Epithelial cell of esophagus (primary cell): ENCODE data around the gene AGL.
"Not testable (repeated sequence)": the region's sequence is repeated elsewhere in the genome, so short reads cannot be mapped to it uniquely, and the experiment has no call there.

Experiments
- DNase-seq: peaks from one replicate; pipeline ENCODE4 v3.0.0; 2010; ENCODE audit warnings: low read depth
- H3K4me3 ChIP-seq: 2 replicates; pipeline ENCODE4 v1.5.1; 2011; ENCODE audit warnings: mild to moderate bottlenecking, low read length, control low read depth
- CTCF ChIP-seq: IDR thresholded peaks from 2 replicates; pipeline ENCODE4 v1.5.1; 2011; ENCODE audit warnings: low read depth, mild to moderate bottlenecking, low read length, control low read depth, inconsistent platforms; ENCODE audit not compliant: insufficient read depth; ENCODE audit errors: missing control alignments

The AGL gene

GRCh38 chr1:99955375-99955774 lies 105.2 kb downstream of the AGL start:
- no peak overlapping the region for H3K4me3 ChIP-seq
- TF ChIP-seq CTCF = no peak
- DNase-seq = no peak

DNA sequence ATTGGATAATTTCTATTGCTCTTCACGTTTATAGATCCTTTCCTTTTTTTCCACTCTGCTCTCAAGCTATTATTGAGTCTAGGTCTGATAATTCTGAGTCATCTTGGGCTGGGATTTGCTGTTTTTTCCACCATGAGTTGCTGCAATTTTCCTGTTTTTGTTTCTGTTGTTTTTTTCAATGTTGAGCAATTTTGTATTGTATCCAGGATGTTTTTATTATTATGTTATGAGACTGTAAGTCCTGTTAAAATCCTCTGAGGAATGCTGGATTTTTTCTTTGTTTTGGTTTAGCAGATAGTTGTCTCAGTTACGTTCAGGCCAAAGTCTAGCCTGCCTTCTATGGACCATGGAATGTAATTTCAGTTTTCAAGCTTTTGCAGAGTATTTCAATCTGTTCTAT lies 106.6 kb downstream of the AGL start:
- no peak for TF ChIP-seq CTCF
- no peak overlapping the region for H3K4me3 ChIP-seq
- peak; percentile 35 for DNase-seq

- TF ChIP-seq CTCF = no peak
- no peak for DNase-seq
- H3K4me3 ChIP-seq = no peak overlapping the region
Measured at GRCh38 chr1:99957818-99958217, 107.7 kb downstream of the AGL start.

- not testable (repeated sequence) for H3K4me3 ChIP-seq, DNase-seq
Measured at GRCh38 chr1:99959189-99959705, 109.1 kb downstream of the AGL start.

DNA sequence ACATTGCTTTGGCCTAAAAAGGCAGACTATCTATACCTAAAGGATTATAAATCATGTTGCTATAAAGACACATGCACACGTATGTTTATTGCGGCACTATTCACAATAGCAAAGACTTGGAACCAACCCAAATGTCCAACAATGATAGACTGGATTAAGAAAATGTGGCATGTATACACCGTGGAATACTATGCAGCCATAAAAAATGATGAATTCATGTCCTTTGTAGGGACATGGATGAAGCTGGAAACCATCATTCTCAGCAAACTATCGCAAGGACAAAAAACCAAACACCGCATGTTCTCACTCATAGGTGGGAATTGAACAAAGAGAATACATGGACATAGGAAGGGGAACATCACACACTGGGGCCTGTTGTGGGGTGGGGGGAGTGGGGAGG lies 110.1 kb downstream of the AGL start:
- H3K4me3 ChIP-seq, DNase-seq: not testable (repeated sequence)

DNA sequence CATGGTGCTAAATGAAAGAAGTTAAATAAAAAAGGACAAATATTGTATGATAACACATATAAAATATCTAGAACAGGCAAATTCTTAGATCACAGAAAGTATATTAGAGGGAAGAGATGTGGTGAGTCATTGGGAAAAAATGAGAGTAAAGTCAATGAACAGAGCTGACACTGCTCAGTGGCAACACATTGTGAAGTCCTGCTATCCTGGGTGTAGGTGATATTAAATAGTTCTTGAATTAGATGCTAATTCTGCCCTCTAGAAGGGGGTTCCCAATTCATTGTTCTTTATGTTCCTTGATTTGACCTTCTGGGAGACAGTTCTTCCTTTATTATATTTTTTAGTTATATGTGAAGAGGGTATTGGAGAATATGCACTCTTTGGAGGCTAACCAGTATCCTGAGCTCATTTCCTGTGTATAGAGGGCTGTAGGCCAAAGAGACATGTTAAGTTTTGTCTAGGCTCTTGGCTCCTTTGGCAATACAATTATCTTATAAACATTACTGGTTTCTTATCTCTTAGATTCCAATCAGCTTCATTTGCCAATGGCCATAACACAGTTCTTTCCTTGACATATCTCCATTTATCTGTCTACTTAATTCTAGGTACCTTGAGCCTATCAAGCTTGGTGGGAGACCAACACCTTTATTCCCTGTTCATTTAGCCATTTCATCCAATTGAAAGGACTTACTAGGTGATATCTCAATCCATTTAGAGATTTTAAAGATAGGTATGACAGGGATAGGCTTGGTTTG lies 113.1 kb downstream of the AGL start:
- no peak for TF ChIP-seq CTCF
- peak; percentile 62 for DNase-seq
- no peak overlapping the region for H3K4me3 ChIP-seq

DNA sequence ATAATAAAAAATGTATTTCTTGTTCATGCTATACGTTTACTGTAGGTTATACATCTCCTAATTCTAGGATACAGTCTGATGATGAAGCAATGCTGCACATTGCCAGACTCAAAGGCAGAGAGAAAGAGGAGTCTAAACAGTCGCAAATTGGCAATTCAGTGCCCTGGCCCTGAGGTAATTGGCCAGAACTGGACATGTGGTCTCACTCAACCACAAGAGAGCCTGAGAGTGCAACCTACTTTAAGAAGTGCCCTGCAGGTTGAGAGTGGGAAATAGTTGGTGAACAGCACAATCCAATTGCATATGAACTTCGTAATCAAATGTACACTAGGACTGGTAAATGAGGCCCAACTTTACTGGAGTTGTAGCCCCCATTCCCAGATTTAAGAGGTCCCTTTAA lies 114.6 kb downstream of the AGL start:
- no peak for TF ChIP-seq CTCF
- DNase-seq = no peak
- H3K4me3 ChIP-seq = no peak overlapping the region

GRCh38 chr1:99965646-99966375 lies 115.7 kb downstream of the AGL start:
- peak; percentile 70 for DNase-seq
- no peak overlapping the region for H3K4me3 ChIP-seq
- TF ChIP-seq CTCF = no peak
